Esophagus muscularis mucosa (tissue), 4 donors: ENCODE results near the gene PSEN1. TPM values are rescaled to one million over a fixed set of nuclear protein-coding genes. Genes with fewer than 3 reads are reported as not detected.

ENCODE experiments used
- DNase-seq: peaks from one replicate; pipeline ENCODE4 v3.0.0-alpha.2; 2017; ENCODE audit errors: extremely low spot score
- H3K27ac ChIP-seq, 4 donors: fragments of 200-600 bp; sonication (generic); replicated peaks in 1 of 4; 1 replicate in 3 of 4; 2 replicates in 1 of 4; pipeline ENCODE4 v1.5.1; 2016 to 2019; ENCODE audit warnings: mild to moderate bottlenecking in 1 of 4
- H3K27me3 ChIP-seq, 4 donors: fragments of 200-600 bp; sonication (generic); one replicate each; pipeline versions ENCODE4 v1.5.1 to v1.6.0; 2016 to 2019
- H3K36me3 ChIP-seq, 4 donors: fragments of 200-600 bp; sonication (generic); one replicate each; pipeline ENCODE4 v1.5.1; 2016 to 2019
- H3K4me1 ChIP-seq, 4 donors: fragments of 200-600 bp; sonication (generic); one replicate each; pipeline ENCODE4 v1.5.1; 2016 to 2019
- H3K4me3 ChIP-seq, 4 donors: fragments of 200-600 bp; sonication (generic); 1 replicate in 2 of 4; 2 replicates in 2 of 4; pipeline ENCODE4 v1.5.1; 2016 to 2019; ENCODE audit warnings: mild to moderate bottlenecking in 4 of 4, moderate library complexity in 1 of 4
- H3K9me3 ChIP-seq, 4 donors: fragments of 200-600 bp; sonication (generic); 1 replicate in 3 of 4; 2 replicates in 1 of 4; pipeline ENCODE4 v1.5.1; 2016 to 2019
- CTCF ChIP-seq, 3 experiments: fragments of 200-600 bp in 2 of 3; fragments of 450-650 bp in 1 of 3; sonication (generic) in 2 of 3; IDR thresholded peaks; one replicate each; pipeline ENCODE4 v1.5.1; 2017 to 2019; ENCODE audit warnings: antibody characterized with exemption in 3 of 3, mild to moderate bottlenecking in 2 of 3, moderate library complexity in 1 of 3
- EP300 ChIP-seq: sonication (generic); formaldehyde crosslinking; IDR thresholded peaks from one replicate; pipeline ENCODE4 v1.6.1; 2017; ENCODE audit warnings: antibody characterized with exemption
- POLR2A ChIP-seq: fragments of 450-650 bp; IDR thresholded peaks from one replicate; pipeline ENCODE4 v1.6.1; 2017; ENCODE audit warnings: antibody characterized with exemption, moderate library complexity, mild to moderate bottlenecking, low read depth
- POLR2AphosphoS5 ChIP-seq, 2 donors: sonication (generic); formaldehyde crosslinking; IDR thresholded peaks; one replicate each; pipeline ENCODE4 v1.6.1; 2017; ENCODE audit warnings: antibody characterized with exemption in 2 of 2
- WGBS: methylation state at CpG from one replicate; pipeline ENCODE4 v1.1.5; 2018; 5-methylcytosine and 5-hydroxymethylcytosine counted together
- intact Hi-C: fragments of 100-400 bp; cut with DNase I; formaldehyde crosslinking; loops from one replicate; pipeline ENCODE4 v1.15.1; 2023
- total RNA-seq, 4 donors: library from RNA; depleted of rRNA; stranded (reverse); fragments of >200 nt; gene quantifications; one replicate each; pipeline versions ENCODE4 v1.1.0 to v1.2.1, GENCODE V29; 2016

Gene PSEN1
- total RNA-seq, 4 donors from 2014 or later: 31.7 to 39.0 (median 38.3) TPM

- Histone ChIP-seq H3K27ac (no peak overlapping the region), H3K36me3 (peaks cover 45 to 99% (median 77%) of the 10 kb centered on the region in 4 donors), H3K27me3 (no peaks in the 10 kb centered on the region), H3K4me1 (no peaks in the 10 kb centered on the region), H3K4me3 (no peak overlapping the region), H3K9me3 (no peaks in the 10 kb centered on the region)
- 88% methylated on average over 11 of the region's 11 CpGs for WGBS
- DNase-seq: no peak
- no peak for TF ChIP-seq POLR2A
- TF ChIP-seq EP300: no peak
- TF ChIP-seq POLR2AphosphoS5 (IDR thresholded peaks at IDR 0.05): no peak
- TF ChIP-seq CTCF (IDR thresholded peaks at IDR 0.05): no peak
- intact Hi-C loops: loop anchor here (10.0 kb wide), 2 partner anchors 104 to 304 kb away; no protein-coding TSS in a partner anchor
Observed at GRCh38 chr14:73170686-73171085, 34.4 kb downstream of the PSEN1 start.

GRCh38 chr14:73172500-73172899 is 36.2 kb downstream of the PSEN1 start:
- intact Hi-C loops: loop anchor here (10.0 kb wide), 2 partner anchors 102 to 302 kb away; no protein-coding TSS in a partner anchor
- H3K27ac ChIP-seq: no peak overlapping the region
- H3K27me3 ChIP-seq: no peaks in the 10 kb centered on the region
- peaks cover 45 to 90% (median 78%) of the 10 kb centered on the region in 4 donors for H3K36me3 ChIP-seq
- no peaks in the 10 kb centered on the region for H3K9me3 ChIP-seq
- no peak overlapping the region for H3K4me3 ChIP-seq
- no peak for DNase-seq
- WGBS: 74% methylated on average over 3 of the region's 3 CpGs
- no peaks in the 10 kb centered on the region for H3K4me1 ChIP-seq
- TF ChIP-seq EP300 (no peak), POLR2AphosphoS5 (IDR thresholded peaks at IDR 0.05) (no peak), CTCF (IDR thresholded peaks at IDR 0.05) (no peak), POLR2A (no peak)

GRCh38 chr14:73173092-73173735 is 36.9 kb downstream of the PSEN1 start:
- WGBS: 47% methylated on average over 3 of the region's 3 CpGs
- H3K27ac ChIP-seq: no peak overlapping the region
- peak; percentile 36 to 50 (median 41) for TF ChIP-seq CTCF (IDR thresholded peaks at IDR 0.05)
- no peak for TF ChIP-seq POLR2AphosphoS5 (IDR thresholded peaks at IDR 0.05)
- H3K4me3 ChIP-seq: no peak overlapping the region
- no peak for DNase-seq
- no peaks in the 10 kb centered on the region for H3K4me1 ChIP-seq
- H3K27me3 ChIP-seq: no peaks in the 10 kb centered on the region
- peaks cover 45 to 87% (median 75%) of the 10 kb centered on the region in 4 donors for H3K36me3 ChIP-seq
- intact Hi-C loops: loop anchor here (10.0 kb wide), 2 partner anchors 102 to 302 kb away; no protein-coding TSS in a partner anchor
- no peaks in the 10 kb centered on the region for H3K9me3 ChIP-seq

GRCh38 chr14:73176685-73177084 is 40.4 kb downstream of the PSEN1 start:
- no peak overlapping the region for H3K4me3 ChIP-seq
- no peaks in the 10 kb centered on the region for H3K27me3 ChIP-seq
- no peak for DNase-seq
- 57% methylated on average over 3 of the region's 3 CpGs for WGBS
- H3K4me1 ChIP-seq: peaks cover 0 to 6% (median 4%) of the 10 kb centered on the region in 4 donors
- no peak overlapping the region for H3K27ac ChIP-seq
- no peak for TF ChIP-seq EP300
- TF ChIP-seq POLR2AphosphoS5 (IDR thresholded peaks at IDR 0.05): no peak
- no peak for TF ChIP-seq POLR2A
- no peak for TF ChIP-seq CTCF (IDR thresholded peaks at IDR 0.05)
- H3K9me3 ChIP-seq: no peaks in the 10 kb centered on the region
- intact Hi-C loops: loop anchor here (10.0 kb wide), 2 partner anchors 98 to 298 kb away; no protein-coding TSS in a partner anchor
- H3K36me3 ChIP-seq: peaks cover 27 to 70% (median 60%) of the 10 kb centered on the region in 4 donors
